HG03571 (cell line): ENCODE measurements around the gene NAV2.
"Not testable (repeated sequence)": the region's sequence is repeated elsewhere in the genome, so short reads cannot be mapped to it uniquely, and the experiment has no call there.

ENCODE experiments used
- ATAC-seq: cut with Tn5 transposase; IDR thresholded peaks from one replicate; pipeline ENCODE4 v1.9.1; 2021; ENCODE audit not compliant: unreplicated experiment

Gene NAV2

GRCh38 chr11:20127671-20128527 is 415.3 kb downstream of the NAV2 start:
- peak; percentile 76 for ATAC-seq

GRCh38 chr11:20128528-20128825 is 415.8 kb downstream of the NAV2 start:
- ATAC-seq = not testable (repeated sequence)

- no peak for ATAC-seq
Observed at GRCh38 chr11:20129665-20130064, 417.0 kb downstream of the NAV2 start.

GRCh38 chr11:20131788-20132666 is 419.4 kb downstream of the NAV2 start:
- no peak for ATAC-seq

GRCh38 chr11:20132667-20133039 is 420.0 kb downstream of the NAV2 start:
- no peak for ATAC-seq

GRCh38 chr11:20134991-20135736 is 422.5 kb downstream of the NAV2 start:
- no peak for ATAC-seq

GRCh38 chr11:20137637-20138036 is 425.0 kb downstream of the NAV2 start:
- no peak for ATAC-seq

GRCh38 chr11:20138707-20139106 is 426.1 kb downstream of the NAV2 start:
- no peak for ATAC-seq

- no peak for ATAC-seq
Observed at GRCh38 chr11:20154381-20154780, 441.7 kb downstream of the NAV2 start.

- ATAC-seq = no peak
Observed at GRCh38 chr11:20155683-20156279, 443.1 kb downstream of the NAV2 start.

- ATAC-seq = no peak
Observed at GRCh38 chr11:20156280-20156875, 443.7 kb downstream of the NAV2 start.

GRCh38 chr11:20156876-20157613 is 444.4 kb downstream of the NAV2 start:
- no peak for ATAC-seq

- ATAC-seq = no peak
Observed at GRCh38 chr11:20157728-20158127, 445.1 kb downstream of the NAV2 start.

- ATAC-seq = no peak
Observed at GRCh38 chr11:20158597-20159257, 446.1 kb downstream of the NAV2 start.

- no peak for ATAC-seq
Observed at GRCh38 chr11:20159466-20160381, 447.1 kb downstream of the NAV2 start.

- no peak for ATAC-seq
Observed at GRCh38 chr11:20160425-20161229, 448.0 kb downstream of the NAV2 start, which contains the start of gene DBX1. Gene DBX1, minus strand, starts transcription at chr11:20160475. Its CDS starts 151 bp downstream, at chr11:20160324.

GRCh38 chr11:20161230-20161918 is 448.7 kb downstream of the NAV2 start:
- no peak for ATAC-seq
